Activated naive CD4-positive, alpha-beta T cell treated with Interleukin-2 at 50 U/mL for 16 hours (primary cell): ENCODE results near the gene CEACAM16.
A peak's percentile ranks its signal among the peaks of the same experiment; 100 is the strongest.
"Not testable (repeated sequence)": the region's sequence is repeated elsewhere in the genome, so short reads cannot be mapped to it uniquely, and the experiment has no call there.

ENCODE experiments used
- DNase-seq: peaks from one replicate; pipeline ENCODE4 v3.0.0-alpha.2; 2020

CEACAM16 gene, protein sequence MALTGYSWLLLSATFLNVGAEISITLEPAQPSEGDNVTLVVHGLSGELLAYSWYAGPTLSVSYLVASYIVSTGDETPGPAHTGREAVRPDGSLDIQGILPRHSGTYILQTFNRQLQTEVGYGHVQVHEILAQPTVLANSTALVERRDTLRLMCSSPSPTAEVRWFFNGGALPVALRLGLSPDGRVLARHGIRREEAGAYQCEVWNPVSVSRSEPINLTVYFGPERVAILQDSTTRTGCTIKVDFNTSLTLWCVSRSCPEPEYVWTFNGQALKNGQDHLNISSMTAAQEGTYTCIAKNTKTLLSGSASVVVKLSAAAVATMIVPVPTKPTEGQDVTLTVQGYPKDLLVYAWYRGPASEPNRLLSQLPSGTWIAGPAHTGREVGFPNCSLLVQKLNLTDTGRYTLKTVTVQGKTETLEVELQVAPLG

DNA sequence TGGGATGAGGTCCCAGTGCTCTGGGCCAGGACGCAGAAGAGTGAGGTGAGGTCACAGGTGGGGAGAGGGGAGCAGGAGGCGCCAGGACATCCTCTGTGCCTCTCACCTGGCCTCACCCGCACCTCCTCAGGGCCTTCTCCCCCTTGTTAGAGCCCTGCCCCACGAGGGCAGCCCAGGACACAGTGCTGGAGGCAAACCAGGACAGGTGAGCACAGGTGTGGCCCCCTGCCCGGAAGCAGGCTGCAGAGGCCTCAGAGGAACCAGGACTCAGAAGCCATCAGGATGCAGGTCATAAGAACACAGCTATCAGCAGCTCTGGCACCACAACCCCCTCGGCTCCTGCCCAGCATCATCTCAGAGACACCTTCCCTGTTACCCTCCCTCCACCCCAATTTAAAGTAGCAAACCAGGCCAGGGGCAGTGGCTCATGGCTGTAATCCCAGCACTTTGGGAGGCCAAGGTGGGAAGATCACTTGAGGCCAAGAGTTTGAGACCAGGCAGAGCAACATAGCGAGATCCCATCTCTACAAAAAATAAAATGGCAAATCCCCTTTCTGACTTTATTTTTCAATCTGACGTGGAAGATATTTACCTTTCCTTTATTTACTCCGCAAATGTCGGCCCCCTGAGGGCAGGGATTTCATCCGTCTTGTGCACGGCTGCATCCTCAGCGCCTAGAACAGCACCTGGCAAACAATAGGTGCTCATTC lies at the start of gene CEACAM16:
TSS of gene CEACAM16 (plus strand) at position 660 of the 710 bp plus-strand sequence. CDS start 2,306 bp downstream, outside the sequence.
- no peak for DNase-seq

DNA sequence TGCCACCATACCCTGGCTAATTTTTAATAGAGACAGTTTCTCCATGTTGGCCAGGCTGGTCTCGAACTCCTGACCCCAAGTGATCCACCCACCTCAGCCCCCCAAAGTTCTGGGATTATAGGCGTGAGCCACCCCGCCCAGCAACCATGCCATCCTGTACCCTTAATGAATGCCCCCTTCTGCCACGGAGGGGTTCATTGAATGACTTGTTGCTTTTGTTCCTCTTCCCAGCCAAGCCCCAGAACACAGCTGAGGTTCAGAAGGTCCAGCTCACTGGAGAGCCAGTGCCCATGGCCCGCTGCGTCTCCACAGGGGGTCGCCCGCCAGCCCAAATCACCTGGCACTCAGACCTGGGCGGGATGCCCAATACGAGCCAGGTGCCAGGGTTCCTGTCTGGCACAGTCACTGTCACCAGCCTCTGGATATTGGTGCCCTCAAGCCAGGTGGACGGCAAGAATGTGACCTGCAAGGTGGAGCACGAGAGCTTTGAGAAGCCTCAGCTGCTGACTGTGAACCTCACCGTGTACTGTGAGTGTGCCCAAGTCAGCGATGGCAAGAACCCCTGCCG lies 49.3 kb upstream of the CEACAM16 start:
- no peak for DNase-seq

DNA sequence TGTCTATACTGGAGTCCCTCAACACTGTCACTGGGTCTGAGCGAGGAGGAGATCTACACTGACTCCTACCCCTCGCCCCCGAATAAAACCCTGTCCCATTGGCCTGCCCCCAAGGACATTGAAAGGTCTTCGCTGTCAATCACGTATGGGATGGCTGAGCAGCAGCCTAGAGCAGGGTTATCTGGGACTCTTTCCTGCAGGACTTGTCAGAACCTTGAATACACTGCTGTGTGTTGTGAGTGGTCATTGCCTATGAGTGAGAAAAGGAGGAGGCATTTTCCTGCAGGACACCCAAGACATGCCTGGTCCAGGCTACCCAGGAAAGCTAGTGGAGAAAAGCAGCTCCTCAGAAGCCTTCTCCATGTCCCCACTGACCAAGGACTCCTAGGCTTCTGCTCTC lies 45.6 kb upstream of the CEACAM16 start:
- DNase-seq = no peak

DNA sequence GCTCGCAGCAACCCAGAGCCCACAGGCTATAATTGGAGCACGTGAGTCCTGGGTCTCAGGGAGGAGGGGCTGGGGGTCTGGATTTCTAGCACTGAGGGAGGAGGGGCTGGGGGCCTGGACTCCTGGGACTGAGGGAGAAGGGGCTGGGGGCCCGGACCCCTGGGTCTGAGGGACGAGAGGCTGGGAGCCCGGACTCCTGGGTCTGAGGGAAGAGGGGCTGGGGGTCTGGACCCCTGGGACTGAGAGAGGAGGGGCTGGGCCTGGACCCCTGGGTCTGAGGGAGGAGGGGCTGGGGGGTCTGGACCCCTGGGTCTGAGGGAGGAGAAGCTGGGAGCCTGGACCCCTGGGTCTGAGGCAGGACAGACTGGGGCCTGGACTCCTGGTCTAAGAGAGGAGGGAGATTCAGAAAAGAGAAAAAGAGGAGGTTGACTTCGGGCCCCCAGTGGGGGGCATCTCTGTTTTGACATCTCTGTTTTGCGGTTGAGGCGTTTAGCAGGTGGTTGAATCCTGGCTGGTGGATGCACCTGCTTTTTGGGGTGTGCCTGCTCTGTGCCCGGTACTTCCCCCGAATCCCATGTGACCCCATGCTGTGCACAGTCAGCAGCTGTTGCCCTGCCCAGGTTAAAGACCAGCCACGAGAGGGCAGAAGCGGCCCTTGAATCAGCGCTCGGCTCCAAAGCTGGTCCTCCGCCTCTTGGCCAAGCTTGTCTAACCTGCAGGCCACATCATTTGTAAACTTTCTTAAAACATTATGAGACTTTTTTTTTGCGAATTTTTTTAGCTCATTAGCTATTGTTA lies 44.8 kb upstream of the CEACAM16 start:
- peak; percentile 67 for DNase-seq

DNA sequence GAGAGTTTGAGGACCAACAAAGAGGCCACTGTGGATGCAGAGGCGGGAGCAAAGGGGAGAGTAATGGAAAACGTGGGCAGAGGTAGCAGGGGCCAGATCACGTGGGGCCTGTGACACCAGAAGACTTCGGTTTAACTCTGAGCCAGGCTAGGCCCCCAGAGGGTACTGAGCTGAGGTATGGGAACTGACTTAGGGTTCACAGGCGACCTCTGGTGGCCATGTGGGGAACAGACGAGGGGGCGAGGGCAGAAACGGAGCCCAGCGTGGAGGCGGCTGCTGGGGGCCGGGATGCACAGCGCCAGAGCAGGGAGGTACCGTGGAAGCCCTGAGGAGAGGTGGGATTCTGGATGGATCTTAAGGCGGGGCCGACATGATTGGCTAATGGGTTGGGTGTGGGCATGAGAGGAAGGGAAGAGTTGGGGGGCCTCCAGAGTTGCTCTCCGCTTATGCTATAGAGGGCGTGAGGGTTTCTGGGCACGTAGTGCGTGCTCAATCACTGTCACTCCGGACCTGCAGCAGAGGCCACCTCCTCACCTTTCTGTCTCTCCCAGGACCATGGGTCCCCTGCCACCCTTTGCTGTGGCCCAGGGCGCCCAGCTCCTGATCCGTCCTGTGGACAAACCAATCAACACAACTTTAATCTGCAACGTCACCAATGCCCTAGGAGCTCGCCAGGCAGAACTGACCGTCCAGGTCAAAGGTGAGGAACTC lies 41.6 kb upstream of the CEACAM16 start:
- DNase-seq = peak; percentile 68

DNA sequence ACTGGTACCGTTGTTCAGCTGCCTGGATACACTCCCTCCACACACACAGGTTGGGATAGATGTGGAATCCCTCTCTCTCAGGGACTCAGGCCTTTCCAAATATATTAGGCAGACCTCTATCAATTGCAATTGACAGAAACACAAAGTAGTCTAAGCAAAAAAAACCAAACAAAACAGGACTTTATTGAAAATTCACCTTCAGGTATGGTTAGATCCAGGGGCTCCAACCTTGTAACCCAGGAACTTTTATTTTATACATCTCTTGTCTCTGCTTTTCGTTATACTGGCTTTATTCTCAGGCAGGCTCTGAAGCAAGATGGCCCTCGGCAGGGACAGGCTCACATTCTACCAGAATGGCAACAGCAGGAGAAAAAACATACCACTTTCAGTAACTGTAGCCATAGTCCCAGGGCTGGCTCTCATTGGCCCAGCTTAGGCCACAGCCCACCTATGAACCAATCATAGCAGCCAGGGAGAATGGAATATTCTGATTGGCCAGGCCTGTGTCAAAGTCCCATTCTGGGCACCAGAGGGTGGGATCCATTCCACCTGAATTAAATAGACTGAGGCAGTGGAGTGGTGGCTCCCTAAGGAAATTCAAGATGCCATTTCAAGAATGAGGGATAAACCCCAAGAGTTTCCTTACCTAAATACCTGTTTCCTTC lies 40.8 kb upstream of the CEACAM16 start:
- DNase-seq = no peak

DNA sequence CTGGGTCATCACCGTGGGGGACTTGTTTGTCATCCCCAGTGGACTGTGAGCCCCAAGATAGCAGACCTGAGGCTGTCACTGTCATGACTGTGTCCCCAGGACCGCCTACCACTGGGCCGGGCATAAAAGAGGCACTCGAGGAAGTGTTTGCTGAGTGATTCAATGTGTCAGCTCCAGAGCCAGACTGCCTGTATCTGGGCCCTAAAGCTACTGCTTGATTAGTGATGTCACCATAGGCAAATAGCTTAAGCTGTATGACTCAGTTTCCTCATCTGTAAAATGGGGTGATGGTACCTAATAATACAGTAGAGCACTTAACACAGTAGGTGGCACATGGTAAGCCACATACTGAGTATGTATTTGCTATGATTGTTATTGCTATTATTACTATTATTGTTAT lies 38.9 kb upstream of the CEACAM16 start:
- no peak for DNase-seq

DNA sequence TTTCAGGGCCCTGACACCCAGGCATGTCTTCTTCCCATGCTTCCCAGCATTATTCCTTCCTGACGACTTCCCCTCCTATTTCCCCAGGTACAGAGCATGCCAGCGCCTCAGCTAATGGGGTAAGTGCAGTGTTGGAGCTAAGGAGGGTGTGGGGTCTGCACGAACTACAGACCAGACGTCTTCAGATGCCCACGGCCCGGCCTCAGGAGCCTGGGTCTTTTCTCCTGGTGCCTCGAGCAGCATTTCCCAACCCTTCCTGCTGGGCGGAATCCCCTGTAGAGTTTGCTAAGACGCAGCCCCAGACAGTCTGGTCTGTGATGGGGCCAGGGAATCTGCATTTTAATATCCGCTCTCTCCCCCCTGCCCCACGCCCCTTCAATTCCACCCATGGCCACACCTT lies 37.7 kb upstream of the CEACAM16 start:
- no peak for DNase-seq

DNA sequence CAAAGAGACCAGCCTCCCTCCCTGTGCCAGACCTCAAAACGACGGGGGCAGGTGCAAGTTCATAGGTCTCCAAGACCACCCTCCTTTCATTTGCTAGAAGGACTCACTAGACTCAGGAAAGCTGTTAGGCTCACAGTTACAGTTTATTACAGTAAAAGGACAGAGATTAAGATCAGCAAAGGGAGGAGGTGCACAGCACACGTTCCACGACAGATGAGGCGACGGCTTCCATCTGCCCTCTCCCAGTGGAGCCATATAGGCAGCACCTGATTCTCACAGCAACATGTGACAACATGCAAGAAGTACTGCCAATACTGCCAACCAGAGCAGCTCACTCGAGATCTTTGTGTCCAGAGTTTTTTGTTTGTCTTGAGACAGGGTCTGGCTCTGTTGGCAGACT lies 37.0 kb upstream of the CEACAM16 start:
- no peak for DNase-seq

DNA sequence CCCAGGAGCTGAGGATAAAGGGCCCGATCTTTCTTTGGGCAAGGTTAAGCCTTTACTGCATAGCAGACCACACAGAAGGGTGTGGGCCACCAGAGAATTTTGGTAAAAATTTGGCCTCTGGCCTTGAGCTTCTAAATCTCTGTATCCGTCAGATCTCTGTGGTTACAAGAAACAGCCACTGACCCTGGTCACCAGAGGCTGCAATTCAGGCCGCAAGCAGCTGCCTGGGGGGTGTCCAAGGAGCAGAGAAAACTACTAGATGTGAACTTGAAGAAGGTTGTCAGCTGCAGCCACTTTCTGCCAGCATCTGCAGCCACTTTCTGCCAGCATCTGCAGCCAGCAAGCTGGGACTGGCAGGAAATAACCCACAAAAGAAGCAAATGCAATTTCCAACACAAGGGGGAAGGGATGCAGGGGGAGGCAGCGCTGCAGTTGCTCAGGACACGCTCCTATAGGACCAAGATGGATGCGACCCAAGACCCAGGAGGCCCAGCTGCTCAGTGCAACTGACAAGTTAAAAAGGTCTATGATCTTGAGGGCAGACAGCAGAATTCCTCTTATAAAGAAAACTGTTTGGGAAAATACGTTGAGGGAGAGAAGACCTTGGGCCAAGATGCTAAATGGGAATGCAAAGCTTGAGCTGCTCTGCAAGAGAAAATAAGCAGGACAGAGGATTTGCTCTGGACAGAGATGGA lies 36.1 kb upstream of the CEACAM16 start:
- DNase-seq = no peak

DNA sequence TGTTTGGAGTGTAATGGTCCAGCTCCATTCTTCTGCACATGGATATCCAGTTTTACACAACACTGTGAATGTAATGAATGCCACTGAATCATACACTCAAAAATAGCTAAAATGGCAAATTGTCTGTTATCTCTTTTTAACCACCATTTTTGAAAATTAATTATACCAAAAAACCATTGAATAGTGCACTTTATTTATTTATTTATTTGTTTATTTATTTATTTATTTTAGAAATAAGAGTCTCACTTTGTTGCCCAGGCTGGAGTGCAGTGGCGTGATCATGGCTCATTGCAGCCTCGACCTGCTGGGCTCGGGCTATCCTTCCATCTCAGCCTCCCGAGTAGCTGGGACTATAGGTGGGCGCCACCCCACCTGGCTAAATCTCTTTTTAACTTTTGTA lies 35.0 kb upstream of the CEACAM16 start:
- no peak for DNase-seq

DNA sequence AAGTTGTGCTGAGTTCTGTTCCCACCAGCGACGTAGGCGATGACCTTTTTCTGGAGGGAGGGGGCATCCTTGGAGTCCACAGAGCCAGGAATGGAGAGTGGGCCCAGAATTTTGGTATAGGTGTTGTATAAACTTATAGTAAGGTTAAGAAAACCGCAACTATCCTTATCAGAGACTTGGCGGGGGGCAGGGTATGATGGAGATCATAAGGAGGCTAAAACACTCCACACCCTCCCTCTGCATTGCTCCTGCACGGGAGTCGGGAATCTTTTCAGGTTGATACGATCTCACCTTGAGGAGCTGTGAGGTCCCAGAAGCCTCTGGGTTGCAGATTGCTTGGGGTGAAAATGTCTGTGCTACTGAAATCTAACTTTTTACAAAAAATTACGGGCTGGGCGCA lies 34.0 kb upstream of the CEACAM16 start:
- no peak for DNase-seq

DNA sequence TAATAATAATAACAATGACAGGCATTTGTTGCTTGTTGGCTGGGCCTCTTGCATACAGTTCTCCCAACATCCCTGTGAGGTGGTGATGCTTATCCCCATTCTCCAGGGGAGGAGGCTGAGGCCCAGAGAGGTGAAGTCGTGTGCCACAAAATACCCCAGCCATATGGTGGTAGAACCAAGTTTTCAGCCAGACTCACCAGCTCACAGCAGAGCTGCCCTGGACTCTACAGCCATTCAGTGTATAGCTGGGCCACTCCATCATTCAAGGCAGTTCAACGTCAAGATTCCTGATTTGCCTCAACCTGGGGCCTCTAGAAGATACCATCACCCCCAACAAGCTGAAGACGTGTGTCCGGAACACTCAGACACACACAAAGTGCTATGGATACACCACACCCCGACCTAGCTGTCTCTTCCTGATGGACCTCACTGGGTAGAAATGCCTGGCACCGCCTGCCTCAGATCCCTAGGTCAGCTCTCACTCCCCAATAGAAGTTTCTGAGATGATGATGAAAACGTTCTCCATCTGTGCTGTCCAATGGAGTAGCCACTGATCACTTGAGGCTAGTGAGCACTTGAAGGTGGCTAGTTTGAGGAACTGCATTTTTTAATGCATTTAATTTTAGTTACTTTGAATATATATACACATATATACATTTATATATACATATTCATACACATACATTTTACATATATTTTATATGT lies 31.9 kb upstream of the CEACAM16 start:
- no peak for DNase-seq

DNA sequence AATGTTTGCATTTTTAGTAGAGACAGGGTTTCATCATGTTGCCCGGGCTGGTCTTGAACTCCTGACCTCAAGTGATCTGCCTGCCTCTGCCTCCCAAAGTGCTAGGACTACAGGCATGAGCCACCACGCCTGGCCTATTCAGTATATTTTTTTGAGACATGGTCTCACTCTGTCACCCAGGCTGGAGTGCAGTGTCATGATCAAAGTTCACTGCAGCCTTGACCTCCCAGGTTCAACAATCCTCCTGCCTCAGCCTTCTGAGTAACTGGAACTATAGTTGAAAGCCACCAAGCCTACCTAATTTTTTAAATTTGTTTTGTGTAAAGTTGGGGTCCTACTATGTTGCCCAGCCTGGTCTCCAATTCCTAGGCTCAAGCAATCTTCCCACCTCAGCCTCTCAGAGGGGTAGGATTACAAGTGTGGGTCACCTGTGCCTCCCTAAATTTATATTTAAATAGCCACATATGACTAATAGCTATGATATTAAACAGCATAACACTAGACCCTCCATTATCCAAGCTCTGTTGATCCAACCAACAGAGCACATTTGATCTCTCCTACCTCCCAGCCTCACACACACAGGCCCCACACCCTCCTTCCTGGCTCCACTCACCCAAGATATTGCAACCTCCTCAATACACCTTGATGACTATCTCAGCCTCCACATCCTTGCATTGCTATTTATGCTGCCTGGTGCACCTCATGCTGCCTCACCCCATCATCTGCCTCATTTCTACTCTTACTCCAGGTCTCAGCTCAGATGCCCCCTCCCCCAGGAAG lies 29.8 kb upstream of the CEACAM16 start:
- no peak for DNase-seq

DNA sequence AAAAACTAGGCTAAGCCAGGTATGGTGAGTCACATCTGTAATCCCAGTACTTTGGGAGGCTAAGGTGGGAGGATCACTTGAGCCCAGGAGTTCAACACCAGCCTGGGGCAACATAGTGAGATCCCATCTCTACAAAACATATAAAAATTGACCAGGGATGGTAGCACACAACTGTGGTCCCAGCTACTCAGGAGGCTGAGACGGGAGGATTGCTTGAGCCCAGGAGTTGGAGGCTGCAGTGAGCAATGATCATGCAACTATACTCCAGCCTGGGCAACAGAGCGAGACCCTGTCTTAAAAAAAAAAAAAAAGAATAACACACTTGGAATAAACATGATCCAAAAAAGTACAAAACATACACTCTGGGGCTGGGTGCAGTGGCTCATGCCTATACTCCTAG lies 28.9 kb upstream of the CEACAM16 start:
- DNase-seq = not testable (repeated sequence)

DNA sequence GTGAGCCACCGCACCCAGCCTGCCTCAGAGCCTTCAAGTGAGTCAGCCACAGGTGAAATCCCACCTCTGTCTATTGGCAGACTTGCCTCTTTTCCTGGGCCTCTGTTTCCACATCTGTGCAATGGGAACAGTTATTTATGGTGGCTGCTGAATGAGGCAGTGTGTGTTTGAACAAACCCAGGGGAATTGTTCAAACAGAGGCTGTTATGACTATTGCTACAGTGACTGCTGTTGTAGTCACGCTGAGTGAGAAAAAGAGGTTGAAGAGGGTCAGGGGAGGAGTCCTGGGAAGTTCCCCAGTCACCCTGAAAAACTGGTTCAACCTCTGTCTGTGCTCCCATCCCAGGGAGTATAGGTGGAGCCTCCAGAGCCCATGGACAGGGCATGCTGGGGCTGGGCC lies 27.6 kb upstream of the CEACAM16 start, which contains the start of gene CEACAM19:
TSS of gene CEACAM19 (plus strand) at position 83 of the 400 bp plus-strand sequence. CDS start 450 bp downstream, outside the sequence.
- no peak for DNase-seq

DNA sequence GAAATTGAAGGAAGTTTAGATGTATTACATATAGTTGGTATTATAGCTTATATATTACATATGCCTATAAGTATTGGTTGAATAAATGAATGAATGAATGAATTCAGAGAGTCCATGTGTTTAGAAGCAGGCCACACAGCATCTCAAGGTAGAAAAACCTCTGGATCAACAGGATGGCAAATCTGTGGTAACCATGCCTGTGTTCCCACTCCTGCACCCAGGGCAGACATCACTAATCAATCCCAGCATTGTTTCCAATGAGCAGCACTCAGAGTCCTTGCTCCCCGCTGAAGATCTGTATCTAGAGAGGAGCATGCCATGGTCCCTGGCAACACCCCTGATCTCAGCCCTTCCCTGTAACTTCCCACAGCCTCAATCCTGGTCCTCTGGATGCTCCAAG lies 26.7 kb upstream of the CEACAM16 start:
- DNase-seq = no peak

DNA sequence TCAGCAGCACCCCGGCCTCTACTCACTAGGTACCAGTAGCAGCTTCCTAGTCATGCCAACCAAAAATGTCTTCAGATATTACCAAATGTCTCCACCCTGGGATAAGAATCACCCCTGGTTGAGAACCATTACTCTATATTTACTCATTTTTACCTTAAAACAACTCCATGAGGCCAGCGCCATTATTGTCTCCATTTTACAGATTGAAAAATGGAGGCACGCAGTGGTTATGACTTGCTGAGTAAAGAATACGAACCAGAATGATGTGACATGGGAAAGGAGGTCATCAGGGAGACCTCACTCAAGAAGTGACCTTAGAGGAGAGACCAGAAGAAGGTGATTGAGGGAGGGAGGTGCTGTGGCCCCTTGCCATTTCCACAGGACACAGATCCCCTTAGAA lies 25.4 kb upstream of the CEACAM16 start:
- DNase-seq = no peak

DNA sequence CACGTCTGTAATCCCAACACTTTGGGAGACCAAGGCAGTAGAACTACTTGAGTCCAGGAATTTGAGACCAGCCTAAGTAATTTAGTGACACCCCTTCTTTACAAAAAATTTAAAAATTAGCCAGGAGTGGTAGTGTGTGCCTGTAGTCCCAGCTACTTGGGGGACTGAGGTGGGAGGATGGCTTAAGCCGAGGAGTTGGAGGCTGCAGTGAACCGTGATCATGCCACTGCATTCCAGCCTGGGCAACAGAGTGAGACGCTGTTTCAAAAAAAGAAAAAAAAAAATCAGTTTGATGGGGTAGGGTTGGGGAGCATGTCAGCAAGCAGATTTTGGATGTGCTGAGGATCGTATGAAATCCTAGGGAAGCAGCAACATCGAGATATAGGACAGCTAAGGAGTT lies 23.4 kb upstream of the CEACAM16 start:
- DNase-seq = no peak
